ENCODE data around the gene PPP2R1B. TPM values are rescaled to one million over a fixed set of nuclear protein-coding genes. Genes with fewer than 3 reads are reported as not detected.

PPP2R1B gene
- total RNA-seq, 1 experiment from 2014 or later = 27.3 TPM

GRCh38 chr11:111797145-111797581 lies 31.0 kb upstream of the PPP2R1B start:
- peak; percentile 43 for DNase-seq (ENCODE audit: unreplicated experiment)
- H3K27me3 Mint-ChIP-seq (ENCODE audit: insufficient read depth, unreplicated experiment) = no peaks in the 10 kb centered on the region
- peaks cover 7% of the 10 kb centered on the region for H3K9me3 Mint-ChIP-seq (ENCODE audit: unreplicated experiment)
- H3K4me3 Mint-ChIP-seq (ENCODE audit: unreplicated experiment) = no peak overlapping the region
- H3K36me3 Mint-ChIP-seq (ENCODE audit: insufficient read depth, unreplicated experiment) = peaks cover 16% of the 10 kb centered on the region
- H3K4me1 Mint-ChIP-seq (ENCODE audit: insufficient read depth, unreplicated experiment) = peaks cover 15% of the 10 kb centered on the region
- no TSS peak for BruUV-seq (replicated peaks)
- ChIA-PET CTCF (interaction anchor here (1.7 to 9.6 kb wide), 2 partner anchors 21 to 44 kb away, joined by 6 to 55 read pairs; no protein-coding TSS in a partner anchor), POLR2A (interaction anchor here (0.7 to 3.2 kb wide), 3 partner anchors 9 to 1684 kb away, joined by 3 to 12 read pairs (median 3); partner anchors contain the start of gene PPP2R1B)
- no peak overlapping the region for H3K27ac Mint-ChIP-seq (ENCODE audit: low read depth, unreplicated experiment)
- intact Hi-C loops (cut with micrococcal nuclease) = no loop called here
- no peak for TF ChIP-seq CTCF (IDR thresholded peaks at IDR 0.05; ENCODE audit: unreplicated experiment)

- CTCF ChIA-PET = interaction anchor here (0.9 to 9.6 kb wide), 3 partner anchors 21 to 192 kb away, joined by 3 to 55 read pairs (median 6); no protein-coding TSS in a partner anchor
- H3K27me3 Mint-ChIP-seq (ENCODE audit: insufficient read depth, unreplicated experiment) = no peaks in the 10 kb centered on the region
- no peak for DNase-seq (ENCODE audit: unreplicated experiment)
- POLR2A ChIA-PET = interaction anchor here (3.2 kb wide), 1 partner anchor 31 kb away, joined by 12 read pairs; the partner anchor contains the start of gene PPP2R1B
- H3K27ac Mint-ChIP-seq (ENCODE audit: low read depth, unreplicated experiment) = no peak overlapping the region
- no peak overlapping the region for H3K4me3 Mint-ChIP-seq (ENCODE audit: unreplicated experiment)
- intact Hi-C loops (cut with micrococcal nuclease) = no loop called here
- TF ChIP-seq CTCF (IDR thresholded peaks at IDR 0.05; ENCODE audit: unreplicated experiment) = no peak
- peaks cover 11% of the 10 kb centered on the region for H3K4me1 Mint-ChIP-seq (ENCODE audit: insufficient read depth, unreplicated experiment)
- H3K9me3 Mint-ChIP-seq (ENCODE audit: unreplicated experiment) = peaks cover 7% of the 10 kb centered on the region
- peaks cover 16% of the 10 kb centered on the region for H3K36me3 Mint-ChIP-seq (ENCODE audit: insufficient read depth, unreplicated experiment)
- no TSS peak for BruUV-seq (replicated peaks)
Observed at GRCh38 chr11:111796696-111797095, 30.5 kb upstream of the PPP2R1B start.

- Mint-ChIP-seq H3K36me3 (ENCODE audit: insufficient read depth, unreplicated experiment) (peaks cover 16% of the 10 kb centered on the region), H3K4me1 (ENCODE audit: insufficient read depth, unreplicated experiment) (peaks cover 4% of the 10 kb centered on the region), H3K9me3 (ENCODE audit: unreplicated experiment) (peaks cover 7% of the 10 kb centered on the region), H3K4me3 (ENCODE audit: unreplicated experiment) (no peak overlapping the region), H3K27ac (ENCODE audit: low read depth, unreplicated experiment) (no peak overlapping the region), H3K27me3 (ENCODE audit: insufficient read depth, unreplicated experiment) (no peaks in the 10 kb centered on the region)
- no peak for DNase-seq (ENCODE audit: unreplicated experiment)
- ChIA-PET POLR2A (interaction anchor here (0.9 to 3.2 kb wide), 3 partner anchors 30 to 76 kb away, joined by 3 to 12 read pairs (median 6); partner anchors contain the start of genes ALG9 and PPP2R1B), CTCF (interaction anchor here (0.6 to 9.6 kb wide), 3 partner anchors 20 to 288 kb away, joined by 3 to 55 read pairs (median 3); no protein-coding TSS in a partner anchor)
- BruUV-seq (replicated peaks) = no TSS peak
- intact Hi-C loops (cut with micrococcal nuclease) = no loop called here
- TF ChIP-seq CTCF (IDR thresholded peaks at IDR 0.05; ENCODE audit: unreplicated experiment) = no peak
Observed at GRCh38 chr11:111795334-111795985, 29.3 kb upstream of the PPP2R1B start.

- intact Hi-C loops (cut with micrococcal nuclease) = no loop called here
- no peaks in the 10 kb centered on the region for H3K27me3 Mint-ChIP-seq (ENCODE audit: insufficient read depth, unreplicated experiment)
- peaks cover 6% of the 10 kb centered on the region for H3K4me1 Mint-ChIP-seq (ENCODE audit: insufficient read depth, unreplicated experiment)
- no TSS peak for BruUV-seq (replicated peaks)
- no peak for TF ChIP-seq CTCF (IDR thresholded peaks at IDR 0.05; ENCODE audit: unreplicated experiment)
- CTCF ChIA-PET = interaction anchor here (9.6 kb wide), 1 partner anchor 18 kb away, joined by 55 read pairs; no protein-coding TSS in a partner anchor
- H3K4me3 Mint-ChIP-seq (ENCODE audit: unreplicated experiment) = no peak overlapping the region
- H3K9me3 Mint-ChIP-seq (ENCODE audit: unreplicated experiment) = peaks cover 7% of the 10 kb centered on the region
- peaks cover 16% of the 10 kb centered on the region for H3K36me3 Mint-ChIP-seq (ENCODE audit: insufficient read depth, unreplicated experiment)
- no peak overlapping the region for H3K27ac Mint-ChIP-seq (ENCODE audit: low read depth, unreplicated experiment)
- POLR2A ChIA-PET = interaction anchor here (0.7 to 1.6 kb wide), 5 partner anchors 10 to 151 kb away, joined by 3 to 6 read pairs (median 3); partner anchors contain the start of gene PPP2R1B
- no peak for DNase-seq (ENCODE audit: unreplicated experiment)
Observed at GRCh38 chr11:111793863-111794262, 27.7 kb upstream of the PPP2R1B start.

Data from MCF 10A (cell line).